MM.1S (cell line): ENCODE data around the gene GYPC.

Experiments
- DNase-seq: peaks from one replicate; pipeline ENCODE4 v3.0.0-alpha.2; 2015
- H2AFZ ChIP-seq: fragments of 300-600 bp; sonication (generic); 2 replicates; pipeline ENCODE4 v1.6.0; 2016; ENCODE audit warnings: antibody characterized with exemption, low read length
- H3F3A ChIP-seq: fragments of 300-600 bp; sonication (generic); 2 replicates; pipeline ENCODE4 v1.6.1; 2016; ENCODE audit warnings: mild to moderate bottlenecking, antibody characterized with exemption, low read length, moderate library complexity, mixed read lengths; ENCODE audit not compliant: insufficient read depth
- H3K27ac ChIP-seq: fragments of 300-600 bp; sonication (generic); 2 replicates; pipeline ENCODE4 v1.5.1; 2016; ENCODE audit warnings: mild to moderate bottlenecking, low read length
- H3K27me3 ChIP-seq: fragments of 300-600 bp; sonication (generic); replicated peaks from 2 replicates; pipeline ENCODE4 v1.6.0; 2016; ENCODE audit warnings: low read length; ENCODE audit not compliant: insufficient read depth
- H3K36me3 ChIP-seq: fragments of 300-600 bp; sonication (generic); replicated peaks from 2 replicates; pipeline ENCODE4 v1.6.1; 2016; ENCODE audit warnings: mild to moderate bottlenecking, low read length, mixed read lengths; ENCODE audit not compliant: insufficient read depth
- H3K4me1 ChIP-seq: fragments of 300-600 bp; sonication (generic); 2 replicates; pipeline ENCODE4 v1.6.1; 2016; ENCODE audit warnings: low read length, mixed read lengths
- H3K4me2 ChIP-seq: fragments of 300-600 bp; sonication (generic); 2 replicates; pipeline ENCODE4 v1.6.0; 2016; ENCODE audit warnings: low read depth, low read length
- H3K4me3 ChIP-seq: fragments of 300-600 bp; sonication (generic); 2 replicates; pipeline ENCODE4 v1.5.1; 2016; ENCODE audit warnings: low read length, mixed read lengths
- H3K79me2 ChIP-seq: fragments of 300-600 bp; sonication (generic); 2 replicates; pipeline ENCODE4 v1.6.1; 2016; ENCODE audit warnings: mixed run types, low read length, mixed read lengths
- H3K9ac ChIP-seq: fragments of 300-600 bp; sonication (generic); 2 replicates; pipeline ENCODE4 v1.6.1; 2016; ENCODE audit warnings: low read length, mixed read lengths
- H3K9me2 ChIP-seq: fragments of 300-600 bp; sonication (generic); replicated peaks from 2 replicates; pipeline ENCODE4 v1.6.1; 2016; ENCODE audit warnings: mild to moderate bottlenecking, low read length, mixed read lengths; ENCODE audit not compliant: insufficient read depth
- H3K9me3 ChIP-seq: fragments of 300-600 bp; sonication (generic); replicated peaks from 2 replicates; pipeline ENCODE4 v1.6.1; 2016; ENCODE audit warnings: mild to moderate bottlenecking, low read length, mixed read lengths; ENCODE audit not compliant: insufficient read depth
- H4K20me1 ChIP-seq: fragments of 300-600 bp; sonication (generic); 2 replicates; pipeline ENCODE4 v1.6.1; 2016; ENCODE audit warnings: mild to moderate bottlenecking, low read length, moderate library complexity, mixed read lengths; ENCODE audit not compliant: insufficient read depth
- EZH2 ChIP-seq: fragments of 300-600 bp; sonication (generic); optimal IDR thresholded peaks from 2 replicates; pipeline ENCODE3; 2017; ENCODE audit warnings: low read depth, mild to moderate bottlenecking, antibody characterized with exemption, low read length, mixed read lengths
- EZH2phosphoT487 ChIP-seq: fragments of 300-600 bp; sonication (generic); IDR thresholded peaks from 2 replicates; pipeline ENCODE4 v1.6.1; 2018; ENCODE audit warnings: antibody characterized with exemption, low read length
- TF ChIP-seq, protein P1 (sequence below): fragments of 300-600 bp; sonication (generic); IDR thresholded peaks from 2 replicates; pipeline ENCODE4 v1.5.1; 2016; ENCODE audit warnings: antibody characterized with exemption, low read length, mixed read lengths

Gene GYPC

DNA sequence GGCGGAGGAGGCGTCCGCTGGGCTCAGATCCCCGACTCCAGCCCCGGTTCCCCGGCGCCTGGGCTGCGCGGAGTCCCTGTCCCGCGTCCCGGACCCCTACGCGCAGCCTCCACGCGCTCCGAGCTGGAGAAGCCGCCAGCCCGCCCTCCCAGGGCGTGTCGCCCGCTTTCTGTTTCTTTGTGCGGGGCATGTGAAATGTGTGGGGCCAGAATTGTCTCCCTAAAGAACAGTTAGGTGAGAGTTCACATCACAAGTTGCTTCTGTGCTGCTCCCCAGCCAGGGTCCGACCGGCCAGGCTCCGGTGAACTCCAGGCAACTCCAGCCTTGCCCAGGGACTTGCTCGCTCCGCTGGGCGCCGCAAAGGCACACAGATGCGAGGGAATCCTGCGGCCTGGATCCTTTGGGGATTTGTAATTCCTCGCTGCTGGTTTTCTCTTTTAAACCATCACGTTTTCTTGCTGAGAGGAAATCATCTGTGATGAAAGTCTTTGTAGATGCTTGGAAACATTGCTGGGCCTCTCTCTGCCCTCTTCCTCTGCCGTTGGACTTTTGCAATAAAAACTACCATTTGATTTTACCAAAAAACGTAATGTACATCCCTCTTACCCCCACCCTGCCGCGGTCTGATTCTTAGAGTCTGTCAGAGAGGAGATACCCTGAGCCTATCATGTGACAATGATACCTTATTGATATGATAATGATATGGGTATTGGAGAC lies 631 bp downstream of the GYPC start:
- no peaks in the 10 kb centered on the region for H3K36me3 ChIP-seq
- peak overlapping the region; percentile 87 for H3K4me2 ChIP-seq
- H3K4me1 ChIP-seq = peaks cover 26% of the 10 kb centered on the region
- H3K27me3 ChIP-seq = no peaks in the 10 kb centered on the region
- peak overlapping the region; percentile 86 for H3K4me3 ChIP-seq
- H3K79me2 ChIP-seq = peaks cover 54% of the 10 kb centered on the region
- no peaks in the 10 kb centered on the region for H3K9me2 ChIP-seq
- DNase-seq = peak; percentile 64
- H3F3A ChIP-seq = peaks cover 35% of the 10 kb centered on the region
- H3K9ac ChIP-seq = peak overlapping the region; percentile 94
- no peaks in the 10 kb centered on the region for H4K20me1 ChIP-seq
- H3K9me3 ChIP-seq = no peaks in the 10 kb centered on the region
- no peak for TF ChIP-seq EZH2phosphoT487
- TF ChIP-seq, protein P1, sequence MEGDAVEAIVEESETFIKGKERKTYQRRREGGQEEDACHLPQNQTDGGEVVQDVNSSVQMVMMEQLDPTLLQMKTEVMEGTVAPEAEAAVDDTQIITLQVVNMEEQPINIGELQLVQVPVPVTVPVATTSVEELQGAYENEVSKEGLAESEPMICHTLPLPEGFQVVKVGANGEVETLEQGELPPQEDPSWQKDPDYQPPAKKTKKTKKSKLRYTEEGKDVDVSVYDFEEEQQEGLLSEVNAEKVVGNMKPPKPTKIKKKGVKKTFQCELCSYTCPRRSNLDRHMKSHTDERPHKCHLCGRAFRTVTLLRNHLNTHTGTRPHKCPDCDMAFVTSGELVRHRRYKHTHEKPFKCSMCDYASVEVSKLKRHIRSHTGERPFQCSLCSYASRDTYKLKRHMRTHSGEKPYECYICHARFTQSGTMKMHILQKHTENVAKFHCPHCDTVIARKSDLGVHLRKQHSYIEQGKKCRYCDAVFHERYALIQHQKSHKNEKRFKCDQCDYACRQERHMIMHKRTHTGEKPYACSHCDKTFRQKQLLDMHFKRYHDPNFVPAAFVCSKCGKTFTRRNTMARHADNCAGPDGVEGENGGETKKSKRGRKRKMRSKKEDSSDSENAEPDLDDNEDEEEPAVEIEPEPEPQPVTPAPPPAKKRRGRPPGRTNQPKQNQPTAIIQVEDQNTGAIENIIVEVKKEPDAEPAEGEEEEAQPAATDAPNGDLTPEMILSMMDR = no peak
- no peak for TF ChIP-seq EZH2
- H2AFZ ChIP-seq = peak overlapping the region; percentile 82
- H3K27ac ChIP-seq = peak overlapping the region; percentile 91

DNA sequence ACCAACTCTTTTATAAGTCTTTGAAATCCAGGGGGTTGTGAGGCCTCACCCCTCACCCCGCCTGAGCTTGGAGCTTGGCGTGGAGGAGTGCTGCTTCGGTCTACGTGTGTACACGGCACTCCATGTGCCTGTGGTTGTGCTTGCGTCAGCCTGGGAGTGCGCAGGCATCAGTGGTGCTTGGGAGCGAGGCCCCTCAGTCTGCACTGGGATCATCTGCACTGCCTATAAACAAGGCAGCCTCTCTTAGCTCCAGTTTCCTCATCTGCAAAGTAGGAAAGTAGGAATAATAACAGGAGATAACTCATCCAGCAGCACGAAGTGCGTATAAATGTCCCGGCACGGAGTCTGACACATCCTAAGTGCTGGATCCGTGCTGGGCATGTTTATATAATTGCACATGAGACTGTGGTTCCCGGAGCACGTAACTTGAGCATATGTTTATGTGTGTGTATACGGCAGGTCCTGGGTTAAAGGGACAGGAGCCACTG lies 1.2 kb downstream of the GYPC start:
- no peaks in the 10 kb centered on the region for H3K36me3 ChIP-seq
- H3K4me1 ChIP-seq = peaks cover 26% of the 10 kb centered on the region
- H3K27ac ChIP-seq = peak overlapping the region; percentile 91
- no peaks in the 10 kb centered on the region for H3K9me3 ChIP-seq
- no peak for TF ChIP-seq EZH2
- TF ChIP-seq, protein P1 = no peak
- TF ChIP-seq EZH2phosphoT487 = no peak
- DNase-seq = peak; percentile 36
- peak overlapping the region; percentile 87 for H3K4me2 ChIP-seq
- peaks cover 35% of the 10 kb centered on the region for H3F3A ChIP-seq
- peak overlapping the region; percentile 82 for H2AFZ ChIP-seq
- H3K4me3 ChIP-seq = peak overlapping the region; percentile 86
- H3K9ac ChIP-seq = peak overlapping the region; percentile 94
- H3K9me2 ChIP-seq = no peaks in the 10 kb centered on the region
- peaks cover 60% of the 10 kb centered on the region for H3K79me2 ChIP-seq
- H3K27me3 ChIP-seq = no peaks in the 10 kb centered on the region
- H4K20me1 ChIP-seq = no peaks in the 10 kb centered on the region

- peak overlapping the region; percentile 82 for H2AFZ ChIP-seq
- peak overlapping the region; percentile 94 for H3K9ac ChIP-seq
- H3K4me2 ChIP-seq = peak overlapping the region; percentile 87
- H3K36me3 ChIP-seq = no peaks in the 10 kb centered on the region
- H3K4me3 ChIP-seq = peak overlapping the region; percentile 86
- peaks cover 26% of the 10 kb centered on the region for H3K4me1 ChIP-seq
- peak; percentile 72 for DNase-seq
- H3F3A ChIP-seq = peaks cover 35% of the 10 kb centered on the region
- H3K27ac ChIP-seq = peak overlapping the region; percentile 91
- TF ChIP-seq EZH2phosphoT487 (no peak), EZH2 (no peak)
- TF ChIP-seq, protein P1 = no peak
- peaks cover 66% of the 10 kb centered on the region for H3K79me2 ChIP-seq
- no peaks in the 10 kb centered on the region for H3K9me2 ChIP-seq
- no peaks in the 10 kb centered on the region for H3K27me3 ChIP-seq
- H4K20me1 ChIP-seq = no peaks in the 10 kb centered on the region
- no peaks in the 10 kb centered on the region for H3K9me3 ChIP-seq
Measured at GRCh38 chr2:126657636-126658318, 1.8 kb downstream of the GYPC start.
